ENCODE data around the gene ANKS1B. TPM values are rescaled to one million over a fixed set of nuclear protein-coding genes. Genes with fewer than 3 reads are reported as not detected.

The ANKS1B gene
- total RNA-seq, 1 experiment from 2014 or later, result 5.8 TPM

GRCh38 chr12:99092100-99092851, 892.5 kb downstream of the ANKS1B start:
- DNase-seq (ENCODE audit: low spot score) (no peak), ATAC-seq (no peak)
- no peak overlapping the region for H3K27ac Mint-ChIP-seq
- no peaks in the 10 kb centered on the region for H3K36me3 Mint-ChIP-seq
- peaks cover 10% of the 10 kb centered on the region for H3K9me3 Mint-ChIP-seq
- H3K27me3 Mint-ChIP-seq (ENCODE audit: low read depth), result no peaks in the 10 kb centered on the region
- ChIA-PET POLR2A (no interaction called here), CTCF (interaction anchor here (0.8 to 1.0 kb wide), 2 partner anchors 13 to 1312 kb away, joined by 3 read pairs; no protein-coding TSS in a partner anchor)
- H3K4me3 Mint-ChIP-seq, result no peak overlapping the region
- TF ChIP-seq OVOL2 (CRISPR knock-in tag; IDR thresholded peaks at IDR 0.05; ENCODE audit: borderline replicate concordance), result no peak
- TF ChIP-seq ZBTB43 (CRISPR knock-in tag; IDR thresholded peaks at IDR 0.05), result no peak
- TF ChIP-seq CBFB (CRISPR knock-in tag; IDR thresholded peaks at IDR 0.05; ENCODE audit: low read depth), result no peak
- no peak for TF ChIP-seq E2F5 (CRISPR knock-in tag; IDR thresholded peaks at IDR 0.05)
- no peak for TF ChIP-seq ZNF532 (CRISPR knock-in tag; IDR thresholded peaks at IDR 0.05; ENCODE audit: borderline replicate concordance)
- no peak for TF ChIP-seq RELA (CRISPR knock-in tag; IDR thresholded peaks at IDR 0.05; ENCODE audit: borderline replicate concordance)
- TF ChIP-seq AFF4 (CRISPR knock-in tag; IDR thresholded peaks at IDR 0.05; ENCODE audit: borderline replicate concordance), result no peak
- no peak for TF ChIP-seq ZNF121 (CRISPR knock-in tag; IDR thresholded peaks at IDR 0.05)
- no peak for TF ChIP-seq ETV6 (CRISPR knock-in tag; IDR thresholded peaks at IDR 0.05)
- TF ChIP-seq ZNF219 (CRISPR knock-in tag; IDR thresholded peaks at IDR 0.05; ENCODE audit: borderline replicate concordance), result no peak
- TF ChIP-seq CTCF (IDR thresholded peaks at IDR 0.05), result no peak
- no peak for TF ChIP-seq TP53 (CRISPR knock-in tag; IDR thresholded peaks at IDR 0.05)
- H3K4me1 Mint-ChIP-seq, result peaks cover 20% of the 10 kb centered on the region
